Stimulated activated CD8-positive, alpha-beta memory T cell treated with anti-CD3 and anti-CD28 coated beads, Interleukin-15, amount 100 ng/mL, for 24 hours (primary cell): ENCODE data around the gene COA1.
"Not testable (repeated sequence)": the region's sequence is repeated elsewhere in the genome, so short reads cannot be mapped to it uniquely, and the experiment has no call there.

Source experiments
- DNase-seq: peaks from one replicate; pipeline ENCODE4 v3.0.0-alpha.2; 2020; ENCODE audit warnings: low read depth

COA1 gene

GRCh38 chr7:43727003-43727402 is 2.3 kb downstream of the COA1 start:
- no peak for DNase-seq

- DNase-seq: no peak
These were observed 2.9 kb downstream of the COA1 start for GRCh38 chr7:43726466-43726865.

GRCh38 chr7:43725251-43725650 is 4.1 kb downstream of the COA1 start:
- DNase-seq: no peak

- DNase-seq: no peak
These were observed 6.3 kb downstream of the COA1 start for GRCh38 chr7:43723007-43723341.

- DNase-seq: no peak
These were observed 8.0 kb downstream of the COA1 start for GRCh38 chr7:43721193-43721806.

- no peak for DNase-seq
These were observed 12.7 kb downstream of the COA1 start for GRCh38 chr7:43716598-43716997.

- not testable (repeated sequence) for DNase-seq
These were observed 13.4 kb downstream of the COA1 start for GRCh38 chr7:43715966-43716365.

- DNase-seq: no peak
These were observed 17.8 kb downstream of the COA1 start for GRCh38 chr7:43711503-43711902.

GRCh38 chr7:43708055-43708454 is 21.3 kb downstream of the COA1 start:
- DNase-seq: not testable (repeated sequence)

GRCh38 chr7:43703573-43703972 is 25.8 kb downstream of the COA1 start:
- DNase-seq: no peak

- no peak for DNase-seq
These were observed 26.3 kb downstream of the COA1 start for GRCh38 chr7:43702974-43703373.

- DNase-seq: no peak
These were observed 27.4 kb downstream of the COA1 start for GRCh38 chr7:43701929-43702328.

GRCh38 chr7:43701500-43701854 is 27.8 kb downstream of the COA1 start:
- no peak for DNase-seq

- DNase-seq: no peak
These were observed 28.4 kb downstream of the COA1 start for GRCh38 chr7:43700646-43701499.

- DNase-seq: no peak
These were observed 29.2 kb downstream of the COA1 start for GRCh38 chr7:43700059-43700501.

- no peak for DNase-seq
These were observed 30.7 kb downstream of the COA1 start for GRCh38 chr7:43698460-43699255.

GRCh38 chr7:43697690-43698089 is 31.6 kb downstream of the COA1 start:
- no peak for DNase-seq

- no peak for DNase-seq
These were observed 34.0 kb downstream of the COA1 start for GRCh38 chr7:43695365-43695764.

GRCh38 chr7:43694399-43694748 is 34.9 kb downstream of the COA1 start:
- DNase-seq: no peak

GRCh38 chr7:43693687-43694398 is 35.5 kb downstream of the COA1 start:
- no peak for DNase-seq

GRCh38 chr7:43692582-43693373 is 36.5 kb downstream of the COA1 start:
- DNase-seq: no peak

- DNase-seq: no peak
These were observed 37.7 kb downstream of the COA1 start for GRCh38 chr7:43691611-43692010.
